Measurements from ENCODE around the gene PNPLA5. TPM values are rescaled to one million over a fixed set of nuclear protein-coding genes. Genes with fewer than 3 reads are reported as not detected.

PNPLA5 gene
- total RNA-seq, 1 experiment from 2014 or later: 5.3 TPM

DNA sequence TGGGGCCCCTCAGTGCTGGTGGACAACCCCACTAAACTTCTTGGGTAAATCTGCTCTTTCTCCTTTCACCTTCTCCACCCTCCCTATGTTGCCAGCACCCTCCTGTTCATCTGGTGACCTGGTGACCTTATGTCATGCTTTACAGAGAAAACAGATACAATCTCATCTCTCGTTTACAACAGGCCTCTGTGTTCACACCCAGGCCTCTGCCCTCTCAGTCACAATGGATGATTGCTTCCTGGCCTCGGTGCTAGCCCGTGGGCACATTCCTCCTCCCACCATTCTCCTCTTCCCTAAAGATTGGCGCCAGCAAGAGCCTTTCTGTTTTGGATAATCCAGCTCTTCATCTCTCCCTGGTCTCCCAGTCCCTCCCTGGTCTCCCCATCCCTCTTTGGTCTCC lies 19.5 kb upstream of the PNPLA5 start:
- H3K4me1 Mint-ChIP-seq: peaks cover 11% of the 10 kb centered on the region
- ATAC-seq (no peak), DNase-seq (ENCODE audit: low spot score) (no peak)
- no peak overlapping the region for H3K4me3 Mint-ChIP-seq
- H3K9me3 Mint-ChIP-seq: peaks cover 20% of the 10 kb centered on the region
- H3K36me3 Mint-ChIP-seq: no peaks in the 10 kb centered on the region
- H3K27me3 Mint-ChIP-seq (ENCODE audit: low read depth): peaks cover 26% of the 10 kb centered on the region
- ChIA-PET POLR2A (no interaction called here), CTCF (interaction anchor here (0.7 to 2.4 kb wide), 4 partner anchors 10 to 35 kb away, joined by 3 to 10 read pairs (median 4); no protein-coding TSS in a partner anchor)
- TF ChIP-seq MXD4 (CRISPR knock-in tag; IDR thresholded peaks at IDR 0.05; ENCODE audit: borderline replicate concordance): no peak
- no peak for TF ChIP-seq PRRX2 (CRISPR knock-in tag; IDR thresholded peaks at IDR 0.05)
- TF ChIP-seq SP1 (CRISPR knock-in tag; conservative IDR thresholded peaks at IDR 0.05): no peak
- no peak for TF ChIP-seq GRHL2 (CRISPR knock-in tag; IDR thresholded peaks at IDR 0.05; ENCODE audit: insufficient replicate concordance, severe bottlenecking)
- TF ChIP-seq, protein P1, sequence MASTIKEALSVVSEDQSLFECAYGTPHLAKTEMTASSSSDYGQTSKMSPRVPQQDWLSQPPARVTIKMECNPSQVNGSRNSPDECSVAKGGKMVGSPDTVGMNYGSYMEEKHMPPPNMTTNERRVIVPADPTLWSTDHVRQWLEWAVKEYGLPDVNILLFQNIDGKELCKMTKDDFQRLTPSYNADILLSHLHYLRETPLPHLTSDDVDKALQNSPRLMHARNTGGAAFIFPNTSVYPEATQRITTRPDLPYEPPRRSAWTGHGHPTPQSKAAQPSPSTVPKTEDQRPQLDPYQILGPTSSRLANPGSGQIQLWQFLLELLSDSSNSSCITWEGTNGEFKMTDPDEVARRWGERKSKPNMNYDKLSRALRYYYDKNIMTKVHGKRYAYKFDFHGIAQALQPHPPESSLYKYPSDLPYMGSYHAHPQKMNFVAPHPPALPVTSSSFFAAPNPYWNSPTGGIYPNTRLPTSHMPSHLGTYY (CRISPR knock-in tag; IDR thresholded peaks at IDR 0.05): no peak
- TF ChIP-seq GABPB1 (CRISPR knock-in tag; IDR thresholded peaks at IDR 0.05): no peak
- no peak for TF ChIP-seq ESRRA (CRISPR knock-in tag; IDR thresholded peaks at IDR 0.05; ENCODE audit: borderline replicate concordance)
- TF ChIP-seq SOX15 (CRISPR knock-in tag; IDR thresholded peaks at IDR 0.05): no peak
- TF ChIP-seq, protein P2, sequence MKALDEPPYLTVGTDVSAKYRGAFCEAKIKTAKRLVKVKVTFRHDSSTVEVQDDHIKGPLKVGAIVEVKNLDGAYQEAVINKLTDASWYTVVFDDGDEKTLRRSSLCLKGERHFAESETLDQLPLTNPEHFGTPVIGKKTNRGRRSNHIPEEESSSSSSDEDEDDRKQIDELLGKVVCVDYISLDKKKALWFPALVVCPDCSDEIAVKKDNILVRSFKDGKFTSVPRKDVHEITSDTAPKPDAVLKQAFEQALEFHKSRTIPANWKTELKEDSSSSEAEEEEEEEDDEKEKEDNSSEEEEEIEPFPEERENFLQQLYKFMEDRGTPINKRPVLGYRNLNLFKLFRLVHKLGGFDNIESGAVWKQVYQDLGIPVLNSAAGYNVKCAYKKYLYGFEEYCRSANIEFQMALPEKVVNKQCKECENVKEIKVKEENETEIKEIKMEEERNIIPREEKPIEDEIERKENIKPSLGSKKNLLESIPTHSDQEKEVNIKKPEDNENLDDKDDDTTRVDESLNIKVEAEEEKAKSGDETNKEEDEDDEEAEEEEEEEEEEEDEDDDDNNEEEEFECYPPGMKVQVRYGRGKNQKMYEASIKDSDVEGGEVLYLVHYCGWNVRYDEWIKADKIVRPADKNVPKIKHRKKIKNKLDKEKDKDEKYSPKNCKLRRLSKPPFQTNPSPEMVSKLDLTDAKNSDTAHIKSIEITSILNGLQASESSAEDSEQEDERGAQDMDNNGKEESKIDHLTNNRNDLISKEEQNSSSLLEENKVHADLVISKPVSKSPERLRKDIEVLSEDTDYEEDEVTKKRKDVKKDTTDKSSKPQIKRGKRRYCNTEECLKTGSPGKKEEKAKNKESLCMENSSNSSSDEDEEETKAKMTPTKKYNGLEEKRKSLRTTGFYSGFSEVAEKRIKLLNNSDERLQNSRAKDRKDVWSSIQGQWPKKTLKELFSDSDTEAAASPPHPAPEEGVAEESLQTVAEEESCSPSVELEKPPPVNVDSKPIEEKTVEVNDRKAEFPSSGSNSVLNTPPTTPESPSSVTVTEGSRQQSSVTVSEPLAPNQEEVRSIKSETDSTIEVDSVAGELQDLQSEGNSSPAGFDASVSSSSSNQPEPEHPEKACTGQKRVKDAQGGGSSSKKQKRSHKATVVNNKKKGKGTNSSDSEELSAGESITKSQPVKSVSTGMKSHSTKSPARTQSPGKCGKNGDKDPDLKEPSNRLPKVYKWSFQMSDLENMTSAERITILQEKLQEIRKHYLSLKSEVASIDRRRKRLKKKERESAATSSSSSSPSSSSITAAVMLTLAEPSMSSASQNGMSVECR (CRISPR knock-in tag; IDR thresholded peaks at IDR 0.05; ENCODE audit: borderline replicate concordance): no peak
- TF ChIP-seq ATF1 (CRISPR knock-in tag; IDR thresholded peaks at IDR 0.05): no peak
- TF ChIP-seq, protein P3, sequence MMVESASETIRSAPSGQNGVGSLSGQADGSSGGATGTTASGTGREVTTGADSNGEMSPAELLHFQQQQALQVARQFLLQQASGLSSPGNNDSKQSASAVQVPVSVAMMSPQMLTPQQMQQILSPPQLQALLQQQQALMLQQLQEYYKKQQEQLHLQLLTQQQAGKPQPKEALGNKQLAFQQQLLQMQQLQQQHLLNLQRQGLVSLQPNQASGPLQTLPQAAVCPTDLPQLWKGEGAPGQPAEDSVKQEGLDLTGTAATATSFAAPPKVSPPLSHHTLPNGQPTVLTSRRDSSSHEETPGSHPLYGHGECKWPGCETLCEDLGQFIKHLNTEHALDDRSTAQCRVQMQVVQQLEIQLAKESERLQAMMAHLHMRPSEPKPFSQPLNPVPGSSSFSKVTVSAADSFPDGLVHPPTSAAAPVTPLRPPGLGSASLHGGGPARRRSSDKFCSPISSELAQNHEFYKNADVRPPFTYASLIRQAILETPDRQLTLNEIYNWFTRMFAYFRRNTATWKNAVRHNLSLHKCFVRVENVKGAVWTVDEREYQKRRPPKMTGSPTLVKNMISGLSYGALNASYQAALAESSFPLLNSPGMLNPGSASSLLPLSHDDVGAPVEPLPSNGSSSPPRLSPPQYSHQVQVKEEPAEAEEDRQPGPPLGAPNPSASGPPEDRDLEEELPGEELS (CRISPR knock-in tag; IDR thresholded peaks at IDR 0.05): no peak
- no peak for TF ChIP-seq NR2C2 (CRISPR knock-in tag; IDR thresholded peaks at IDR 0.05)
- no peak for TF ChIP-seq ZNF416 (CRISPR knock-in tag; IDR thresholded peaks at IDR 0.05)
- TF ChIP-seq ZNF219 (CRISPR knock-in tag; IDR thresholded peaks at IDR 0.05; ENCODE audit: borderline replicate concordance): no peak
- no peak for TF ChIP-seq JAZF1 (CRISPR knock-in tag; IDR thresholded peaks at IDR 0.05)
- no peak for TF ChIP-seq EMX1 (CRISPR knock-in tag; IDR thresholded peaks at IDR 0.05)
- TF ChIP-seq, protein P4, sequence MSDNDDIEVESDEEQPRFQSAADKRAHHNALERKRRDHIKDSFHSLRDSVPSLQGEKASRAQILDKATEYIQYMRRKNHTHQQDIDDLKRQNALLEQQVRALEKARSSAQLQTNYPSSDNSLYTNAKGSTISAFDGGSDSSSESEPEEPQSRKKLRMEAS (CRISPR knock-in tag; IDR thresholded peaks at IDR 0.05): no peak
- TF ChIP-seq SMAD3 (CRISPR knock-in tag; IDR thresholded peaks at IDR 0.05; ENCODE audit: borderline replicate concordance): no peak
- H3K27ac Mint-ChIP-seq: no peak overlapping the region

DNA sequence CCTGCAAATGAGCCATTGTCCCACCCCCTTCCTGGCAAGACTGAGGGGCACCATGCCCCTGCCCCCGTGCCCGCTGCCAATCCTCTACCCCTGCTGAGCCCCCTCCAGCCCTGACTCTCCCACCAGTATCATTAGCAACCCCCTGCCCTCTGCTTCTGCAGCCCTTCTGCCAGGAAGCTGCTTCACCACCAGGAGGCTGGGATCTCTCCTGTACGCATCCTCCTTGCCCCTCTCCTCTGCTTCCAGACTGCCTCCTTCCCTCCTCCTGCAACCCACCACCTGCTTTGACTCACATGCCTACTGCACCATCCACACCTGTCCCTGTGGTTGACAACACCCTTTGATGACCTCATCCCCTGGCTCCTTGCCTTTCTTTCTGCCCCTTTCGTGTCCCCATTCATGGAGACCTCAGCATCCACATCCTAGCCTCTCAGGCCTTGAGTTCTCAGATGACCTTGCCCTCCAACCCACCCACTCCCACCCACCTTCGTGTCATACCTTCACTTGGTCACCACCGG lies 18.4 kb upstream of the PNPLA5 start:
- CTCF ChIA-PET: interaction anchor here (1.2 to 2.4 kb wide), 3 partner anchors 12 to 35 kb away, joined by 3 to 10 read pairs (median 8); no protein-coding TSS in a partner anchor
- no peak overlapping the region for H3K27ac Mint-ChIP-seq
- no peak for ATAC-seq
- TF ChIP-seq ZNF219 (CRISPR knock-in tag; IDR thresholded peaks at IDR 0.05; ENCODE audit: borderline replicate concordance) (no peak), FOXP1 (CRISPR knock-in tag; IDR thresholded peaks at IDR 0.05; ENCODE audit: borderline replicate concordance) (no peak), NR3C1 (CRISPR knock-in tag; conservative IDR thresholded peaks at IDR 0.05; ENCODE audit: low read depth) (no peak), ELF4 (CRISPR knock-in tag; IDR thresholded peaks at IDR 0.05; ENCODE audit: low read depth) (no peak), NR1H2 (CRISPR knock-in tag; IDR thresholded peaks at IDR 0.05) (no peak), ATF1 (CRISPR knock-in tag; IDR thresholded peaks at IDR 0.05) (no peak), NFATC4 (CRISPR knock-in tag; IDR thresholded peaks at IDR 0.05) (no peak), HMGA2 (CRISPR knock-in tag; IDR thresholded peaks at IDR 0.05) (no peak)
- TF ChIP-seq, protein P5, sequence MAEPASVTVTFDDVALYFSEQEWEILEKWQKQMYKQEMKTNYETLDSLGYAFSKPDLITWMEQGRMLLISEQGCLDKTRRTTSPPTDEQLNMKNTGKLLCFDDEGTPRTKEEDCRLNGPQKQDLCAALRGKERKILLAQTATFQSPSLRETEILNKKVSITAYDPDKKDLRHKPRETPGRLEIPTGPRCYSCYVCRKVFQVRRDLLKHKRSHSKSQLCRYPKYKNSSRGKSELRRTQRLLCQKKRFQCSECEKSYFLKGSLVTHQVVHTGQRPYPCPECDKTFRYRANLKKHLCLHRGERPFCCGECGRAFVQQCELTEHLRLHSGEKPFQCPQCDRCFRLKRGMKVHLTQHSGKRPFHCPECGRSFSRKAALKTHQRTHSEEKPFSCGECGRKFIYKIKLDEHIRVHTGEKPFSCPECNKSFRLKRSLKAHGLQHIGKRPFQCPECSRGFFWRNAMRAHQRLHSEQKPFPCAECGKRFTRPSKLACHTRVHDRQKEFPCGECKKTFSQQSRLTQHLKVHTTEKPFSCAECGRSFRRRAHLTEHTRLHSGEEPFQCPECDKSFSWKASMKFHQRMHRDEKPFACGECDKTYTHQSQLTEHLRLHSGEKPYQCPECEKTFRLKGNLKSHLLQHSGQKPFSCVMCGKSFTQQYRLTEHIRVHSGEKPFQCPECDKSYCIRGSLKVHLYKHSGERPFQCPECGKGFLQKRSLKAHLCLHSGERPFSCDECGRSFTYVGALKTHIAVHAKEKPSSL (CRISPR knock-in tag; conservative IDR thresholded peaks at IDR 0.05): no peak
- TF ChIP-seq, protein P1 (CRISPR knock-in tag; IDR thresholded peaks at IDR 0.05): no peak

More for the DNA sequence above, 18.4 kb upstream of the PNPLA5 start:
- H3K4me3 Mint-ChIP-seq: no peak overlapping the region
- H3K9me3 Mint-ChIP-seq: peaks cover 15% of the 10 kb centered on the region
- peaks cover 26% of the 10 kb centered on the region for H3K27me3 Mint-ChIP-seq (ENCODE audit: low read depth)
- no peak for DNase-seq (ENCODE audit: low spot score)
- peaks cover 11% of the 10 kb centered on the region for H3K4me1 Mint-ChIP-seq
- POLR2A ChIA-PET: no interaction called here
- no peaks in the 10 kb centered on the region for H3K36me3 Mint-ChIP-seq
